Jurkat, Clone E6-1 (cell line): ENCODE data around the gene PROB1.

Source experiments
- DNase-seq: peaks from one replicate; pipeline ENCODE4 v3.0.0-alpha.2; 2011; ENCODE audit warnings: low read depth, low spot score
- H3K4me3 ChIP-seq: 2 replicates; pipeline ENCODE4 v1.5.1; 2011; ENCODE audit warnings: mild to moderate bottlenecking, low read length, control low read depth, moderate library complexity

PROB1 gene

DNA sequence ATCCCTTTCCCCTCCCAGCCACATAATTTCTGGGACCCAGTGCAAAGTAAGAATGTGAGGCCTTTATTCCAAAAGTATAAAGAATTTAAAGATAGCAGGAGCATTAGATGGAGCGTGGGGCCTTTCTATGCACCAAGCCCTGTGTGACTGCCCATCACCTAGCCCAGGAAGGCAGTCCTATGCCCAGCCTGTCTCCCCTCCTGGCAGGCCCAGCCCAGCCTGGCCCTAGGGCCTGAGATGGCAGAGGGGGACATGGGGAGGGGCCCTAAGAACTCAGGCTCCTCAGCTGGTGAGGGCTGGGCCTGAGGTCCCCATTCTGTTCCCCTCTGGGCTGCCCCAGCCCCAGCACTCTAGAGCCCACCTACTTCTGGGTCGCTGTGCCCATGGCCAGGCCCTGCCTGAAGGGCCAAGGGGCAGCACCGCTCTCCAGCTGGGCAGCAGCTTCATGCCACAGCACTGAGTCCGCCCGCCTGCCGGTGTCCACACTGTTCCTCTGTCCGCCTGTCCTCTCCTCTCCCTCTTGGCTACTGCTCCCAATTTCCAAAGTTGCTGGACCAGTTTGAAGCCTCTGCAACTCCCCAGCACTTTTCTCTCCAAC lies 10.8 kb downstream of the PROB1 start:
- DNase-seq: no peak
- no peak overlapping the region for H3K4me3 ChIP-seq

DNA sequence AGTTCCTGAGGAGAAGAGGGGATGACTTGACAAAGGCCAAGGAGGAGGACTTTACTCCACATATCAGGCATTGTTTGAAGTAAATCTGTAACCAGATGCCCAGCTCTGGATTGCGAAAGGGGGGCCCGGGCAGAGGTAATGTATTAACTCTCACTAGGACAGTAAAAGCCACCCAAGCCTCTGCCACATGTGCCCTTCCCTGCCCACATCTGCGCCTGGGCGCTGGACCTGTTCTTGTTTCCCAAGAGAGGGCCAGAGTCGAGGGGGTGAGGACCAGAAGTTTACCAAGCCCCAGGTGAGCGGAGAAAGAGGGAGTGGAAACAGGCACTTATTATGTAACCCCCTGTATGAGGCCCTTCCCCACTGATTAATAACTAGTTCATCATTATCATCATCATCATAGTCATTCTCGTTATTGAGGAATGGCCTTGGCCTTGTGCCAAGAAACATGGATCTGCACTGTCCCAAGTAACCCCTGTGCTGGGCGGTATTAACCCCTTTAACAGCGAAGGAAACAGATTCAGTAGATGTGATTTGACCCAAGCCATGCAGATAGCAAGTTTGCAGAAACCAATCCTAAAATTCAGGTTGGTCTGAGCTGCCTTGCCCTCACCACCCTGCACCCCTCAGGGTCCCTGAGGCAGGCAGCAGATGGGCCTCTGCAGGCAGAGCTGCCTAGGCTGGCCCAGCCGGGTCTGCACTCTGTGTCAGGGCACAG lies 11.5 kb downstream of the PROB1 start, which contains the start of gene SLC23A1:
Gene SLC23A1 (minus strand): TSS at position 23 of the 718 bp plus-strand sequence. CDS start 44 bp downstream, outside the sequence.
- DNase-seq: no peak
- no peak within 1 kb of the TSS for H3K4me3 ChIP-seq

DNA sequence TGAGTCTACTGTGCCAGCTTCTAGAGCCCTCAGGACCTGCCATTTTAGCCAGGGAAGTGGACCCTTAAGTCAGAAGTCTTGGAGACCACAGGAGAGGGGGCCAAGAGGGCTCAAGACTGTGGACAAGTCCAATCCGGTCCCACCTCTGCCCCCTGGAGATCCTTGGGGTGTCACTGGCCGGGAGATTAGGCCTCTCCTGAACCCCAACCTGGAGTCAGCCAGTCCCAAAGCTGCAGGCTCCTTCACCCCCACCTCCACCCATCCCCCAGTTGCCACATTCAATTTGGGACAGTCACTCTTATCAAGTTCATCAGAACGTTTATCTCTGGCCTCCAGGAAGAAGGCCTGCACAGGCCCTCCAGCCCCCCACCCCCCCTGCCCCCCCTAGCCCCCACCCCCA lies 12.1 kb downstream of the PROB1 start:
- no peak for DNase-seq
- H3K4me3 ChIP-seq: no peak overlapping the region

- no peak for DNase-seq
- no peak overlapping the region for H3K4me3 ChIP-seq
These were observed 12.8 kb downstream of the PROB1 start for GRCh38 chr5:139381837-139382761.

GRCh38 chr5:139379626-139380449 lies 15.1 kb downstream of the PROB1 start:
- H3K4me3 ChIP-seq: no peak overlapping the region
- DNase-seq: no peak

GRCh38 chr5:139378941-139379361 lies 16.0 kb downstream of the PROB1 start:
- no peak overlapping the region for H3K4me3 ChIP-seq
- DNase-seq: no peak

DNA sequence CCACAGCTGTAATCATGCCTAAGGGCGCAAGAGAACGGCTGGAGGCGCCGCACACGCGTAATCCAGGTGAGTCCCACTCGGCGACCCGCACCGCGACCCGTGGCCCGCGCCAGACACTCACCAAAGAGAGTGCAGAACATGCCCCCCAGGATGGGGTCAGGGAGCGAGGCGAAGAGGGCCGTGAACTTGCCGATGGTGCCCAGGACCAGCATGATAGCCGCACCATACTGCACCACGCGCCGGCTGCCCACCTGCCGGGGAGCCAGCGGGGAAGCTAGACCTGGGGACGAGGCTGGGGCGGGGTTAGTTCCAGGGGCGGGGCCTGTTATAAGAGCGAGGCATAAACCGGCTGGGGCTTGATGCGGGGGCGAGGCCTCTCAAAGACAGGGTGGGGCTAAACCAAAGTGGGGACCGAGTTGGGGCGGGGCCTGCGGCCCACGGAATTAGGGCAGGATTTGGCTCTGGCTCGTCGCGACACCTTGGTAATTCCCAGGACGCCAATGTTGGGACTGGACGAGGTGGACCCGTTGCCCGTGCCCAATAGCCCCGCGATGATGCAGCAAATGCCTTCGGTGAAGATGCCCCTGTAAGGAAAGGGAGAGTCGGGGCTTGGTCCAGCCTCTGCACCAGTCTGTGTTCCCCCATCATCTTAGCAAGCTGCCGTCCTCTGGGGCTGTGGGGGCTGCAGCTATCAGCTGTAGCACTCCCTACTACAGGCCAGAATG lies 16.6 kb downstream of the PROB1 start:
- no peak overlapping the region for H3K4me3 ChIP-seq
- DNase-seq: no peak

- H3K4me3 ChIP-seq: no peak overlapping the region
- DNase-seq: no peak
These were observed 17.7 kb downstream of the PROB1 start for GRCh38 chr5:139377226-139377625.

DNA sequence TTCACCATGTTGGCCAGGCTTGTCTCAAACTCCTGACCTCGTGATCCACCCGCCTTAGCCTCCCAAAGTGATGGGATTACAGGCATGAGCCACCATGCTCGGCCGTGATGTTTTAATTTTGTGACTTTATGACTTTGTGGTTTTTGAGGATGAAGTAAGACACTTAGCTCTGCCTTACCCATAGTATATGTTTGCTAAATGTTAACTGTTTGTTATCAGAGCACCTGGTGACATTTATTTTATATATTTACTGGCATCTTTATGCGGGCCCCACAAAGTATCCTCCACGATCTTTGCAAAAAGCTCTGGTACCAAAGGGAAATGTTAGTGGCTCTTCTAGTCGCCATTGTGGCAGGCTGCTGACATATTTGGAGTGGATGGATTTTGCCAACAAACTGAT lies 18.5 kb downstream of the PROB1 start:
- no peak overlapping the region for H3K4me3 ChIP-seq
- no peak for DNase-seq

DNA sequence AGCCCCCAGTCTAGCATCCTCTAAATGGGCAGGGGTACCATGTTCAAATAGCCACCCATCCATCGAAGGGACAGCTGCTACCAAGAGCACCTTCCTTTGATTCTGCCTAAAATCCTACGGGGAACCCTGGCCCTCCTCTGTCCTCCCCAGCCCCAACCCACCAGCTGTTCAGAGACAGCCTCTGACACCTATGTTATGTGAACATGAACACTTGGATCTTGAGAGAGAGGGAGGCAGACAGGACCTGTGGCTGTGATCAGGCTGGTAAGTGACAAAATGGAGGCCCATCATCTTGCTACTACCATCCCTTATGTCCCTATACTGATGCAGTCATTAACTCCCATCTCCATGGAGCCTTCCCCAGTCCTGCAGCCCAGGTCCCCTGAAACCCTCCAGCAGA lies 20.0 kb downstream of the PROB1 start:
- H3K4me3 ChIP-seq: no peak overlapping the region
- no peak for DNase-seq

- no peak overlapping the region for H3K4me3 ChIP-seq
- no peak for DNase-seq
These were observed 23.1 kb downstream of the PROB1 start for GRCh38 chr5:139371482-139372435.

DNA sequence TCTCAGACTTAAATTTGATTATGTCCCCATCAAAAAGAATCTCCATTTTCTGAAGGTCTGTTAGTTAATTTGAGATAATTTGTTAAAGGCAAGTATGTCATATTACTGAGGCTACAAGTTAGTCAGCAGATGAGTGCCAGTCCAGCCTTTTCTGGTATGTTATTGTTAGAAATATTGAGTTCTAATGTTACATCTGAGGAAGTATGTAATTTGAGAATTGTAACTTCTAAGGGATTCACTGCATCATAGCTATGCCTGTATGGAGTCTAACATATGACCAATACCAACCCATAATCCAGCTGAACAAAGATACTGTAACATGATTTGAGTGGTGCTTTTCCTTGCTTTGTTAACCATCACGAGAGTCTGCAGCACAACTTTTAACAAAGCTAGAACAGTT lies 25.7 kb downstream of the PROB1 start:
- no peak overlapping the region for H3K4me3 ChIP-seq
- DNase-seq: no peak

GRCh38 chr5:139368613-139369012 lies 26.3 kb downstream of the PROB1 start:
- DNase-seq: no peak
- H3K4me3 ChIP-seq: no peak overlapping the region

DNA sequence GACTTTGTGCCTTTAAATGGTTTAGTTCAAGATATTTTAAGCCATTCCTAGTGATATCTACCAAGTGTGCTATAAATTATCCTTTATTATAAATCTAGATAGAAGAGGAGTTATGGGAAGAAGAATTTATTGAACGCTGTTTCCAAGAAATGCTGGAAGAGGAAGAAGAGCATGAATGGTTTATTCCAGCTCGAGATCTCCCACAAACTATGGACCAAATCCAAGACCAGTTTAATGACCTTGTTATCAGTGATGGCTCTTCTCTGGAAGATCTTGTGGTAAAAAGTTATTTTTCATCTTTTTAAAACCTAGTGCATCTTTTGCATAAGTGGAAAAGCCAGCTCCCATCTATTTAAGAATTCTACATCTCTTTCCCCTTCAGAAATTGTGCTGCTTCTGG lies 30.4 kb downstream of the PROB1 start:
- DNase-seq: no peak
- no peak overlapping the region for H3K4me3 ChIP-seq

DNA sequence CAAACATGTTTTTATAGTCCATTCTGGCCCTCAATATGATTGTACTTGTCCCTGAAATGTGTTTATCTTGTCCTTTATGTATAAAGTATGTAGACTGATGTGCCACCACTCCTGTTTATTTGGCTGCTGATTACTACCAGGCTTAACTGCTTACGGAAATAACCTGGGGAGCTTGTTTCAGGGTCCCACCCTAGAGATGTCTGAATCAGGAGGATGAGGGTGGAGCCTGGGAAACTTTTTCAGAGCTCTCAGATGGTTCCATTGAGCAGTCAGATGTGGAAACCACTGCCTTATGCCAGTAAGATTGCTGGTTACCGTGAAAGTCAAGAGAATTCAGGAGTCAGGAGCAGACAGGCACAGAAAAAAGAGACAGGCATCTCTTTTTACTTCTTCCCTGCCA lies 31.0 kb downstream of the PROB1 start:
- no peak overlapping the region for H3K4me3 ChIP-seq
- DNase-seq: no peak

GRCh38 chr5:139361835-139362429 lies 33.0 kb downstream of the PROB1 start:
- no peak for DNase-seq
- H3K4me3 ChIP-seq: no peak overlapping the region

DNA sequence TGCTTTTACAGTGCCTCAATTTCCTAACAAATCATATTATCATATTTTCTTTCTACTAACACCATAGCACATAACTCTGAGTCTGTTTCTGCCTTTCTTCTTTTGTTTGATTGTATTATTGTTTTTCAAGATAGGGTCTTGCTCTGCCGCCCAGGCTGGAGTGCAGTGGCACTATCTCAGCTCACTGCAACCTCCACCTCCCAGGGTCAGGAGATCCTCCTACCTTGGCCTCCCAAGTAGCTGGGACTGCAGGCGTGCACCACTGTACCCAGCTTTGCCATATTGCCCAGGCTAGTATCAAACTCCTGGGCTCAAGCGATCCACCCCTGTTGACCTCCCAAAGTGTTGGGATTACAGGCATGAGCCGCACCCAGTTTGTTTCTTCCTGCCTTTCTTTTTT lies 34.5 kb downstream of the PROB1 start:
- H3K4me3 ChIP-seq: no peak overlapping the region
- DNase-seq: no peak
